HG03045 (cell line): ENCODE results near the gene CPXM1.

Experiments used
- ATAC-seq: cut with Tn5 transposase; IDR thresholded peaks from one replicate; pipeline ENCODE4 v1.9.1; 2021; ENCODE audit warnings: mild to moderate bottlenecking, moderate library complexity; ENCODE audit not compliant: unreplicated experiment

The CPXM1 gene

DNA sequence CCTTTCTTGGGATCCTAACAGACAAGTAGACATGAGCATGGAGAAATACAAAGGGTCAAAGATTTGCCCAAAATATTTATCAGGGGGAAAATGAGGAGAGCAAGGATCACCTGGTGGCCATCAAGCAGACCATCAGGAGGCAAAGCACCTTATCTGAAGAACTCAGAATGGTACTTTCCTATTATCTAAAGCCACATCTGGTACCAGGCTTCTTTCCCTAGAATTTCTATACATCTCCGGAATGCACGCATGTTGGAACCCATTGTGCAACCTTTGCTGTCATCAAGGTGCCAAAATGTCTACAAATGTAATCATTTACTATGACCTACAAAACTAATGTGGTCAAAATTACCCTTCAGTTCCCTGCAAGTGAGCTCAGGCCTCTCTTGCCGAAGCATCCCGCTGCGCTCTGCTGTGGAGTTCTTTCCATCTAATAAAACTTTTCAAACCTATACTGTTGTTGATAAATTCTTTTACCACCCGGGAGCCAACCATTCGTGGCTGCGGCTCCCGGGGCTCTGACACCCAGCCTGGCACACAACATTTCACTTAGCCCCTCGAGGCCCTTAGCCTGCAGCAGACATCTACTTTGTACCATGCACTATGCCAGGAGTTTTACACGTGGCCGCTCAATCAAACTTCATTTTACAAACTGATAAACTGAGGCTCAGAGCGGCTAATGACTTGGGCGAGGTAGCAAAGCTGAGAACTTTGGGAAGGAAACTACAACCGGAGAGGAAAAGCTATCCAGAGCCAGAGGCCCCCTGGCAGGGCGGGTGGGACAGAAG, 3.8 kb upstream of the CPXM1 start:
- no peak for ATAC-seq

DNA sequence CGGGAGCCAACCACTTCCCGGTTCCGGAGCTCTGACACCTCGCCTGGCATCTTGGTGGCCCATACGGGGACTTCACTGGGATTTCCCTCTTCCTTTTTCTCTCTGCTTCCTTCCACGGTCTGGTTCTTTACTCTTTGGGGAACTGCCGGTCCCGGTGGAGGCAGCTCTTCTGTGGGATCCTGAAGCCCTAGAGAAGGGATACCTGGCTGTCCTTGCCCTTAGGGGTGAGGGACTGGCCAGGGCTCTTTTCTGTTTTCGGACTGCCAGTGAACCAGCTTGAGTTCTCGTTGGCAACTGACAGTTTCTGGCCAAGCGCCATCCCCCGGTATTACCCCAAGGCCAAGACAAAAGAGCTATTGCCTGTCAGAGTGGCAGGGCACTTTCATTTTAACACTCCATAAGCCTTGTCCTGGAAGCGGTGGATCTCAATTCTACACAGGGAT, 880 bp upstream of the CPXM1 start:
- no peak for ATAC-seq

DNA sequence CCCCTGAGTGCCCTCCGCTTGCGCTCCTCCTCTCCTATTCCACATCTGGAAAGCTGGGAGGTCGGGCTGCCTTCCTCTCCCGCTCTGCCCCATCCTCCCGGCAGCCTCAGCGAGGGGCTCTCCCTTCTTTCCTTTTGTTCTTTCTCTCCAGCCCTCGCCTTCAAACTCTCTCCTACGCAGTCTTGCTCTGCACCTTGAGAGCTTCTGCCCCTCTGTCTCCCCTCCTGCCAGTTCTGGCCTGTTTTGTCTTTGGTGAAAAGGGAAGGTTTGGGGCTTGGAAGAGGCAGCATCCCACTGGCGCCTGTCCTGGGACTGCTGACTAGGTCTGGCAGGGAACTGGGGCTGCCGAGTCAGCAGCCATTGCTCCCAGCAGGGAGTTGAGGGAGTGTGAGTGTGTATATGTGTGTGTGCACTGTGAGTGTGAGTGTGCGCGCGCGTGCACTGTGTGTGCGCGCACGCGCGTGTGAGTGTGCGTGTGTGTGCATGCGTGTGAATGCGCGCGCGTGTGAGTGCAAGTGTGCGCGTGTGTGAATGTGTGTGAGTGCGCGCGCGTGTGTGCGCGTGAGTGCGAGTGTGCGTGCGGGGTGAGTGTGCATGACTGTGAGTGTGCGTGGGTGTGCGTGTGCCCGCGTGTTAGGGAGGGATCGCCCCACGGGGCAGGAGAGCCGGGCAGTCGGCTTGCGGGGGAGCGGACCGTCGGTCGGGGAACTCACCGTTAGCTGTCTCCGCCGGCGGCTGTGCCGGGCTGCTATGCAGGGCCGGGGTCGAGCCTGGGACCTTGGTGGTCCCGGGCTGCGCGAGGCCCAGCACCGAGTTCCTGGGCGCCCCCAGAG, 523 bp downstream of the CPXM1 start:
- no peak for ATAC-seq

DNA sequence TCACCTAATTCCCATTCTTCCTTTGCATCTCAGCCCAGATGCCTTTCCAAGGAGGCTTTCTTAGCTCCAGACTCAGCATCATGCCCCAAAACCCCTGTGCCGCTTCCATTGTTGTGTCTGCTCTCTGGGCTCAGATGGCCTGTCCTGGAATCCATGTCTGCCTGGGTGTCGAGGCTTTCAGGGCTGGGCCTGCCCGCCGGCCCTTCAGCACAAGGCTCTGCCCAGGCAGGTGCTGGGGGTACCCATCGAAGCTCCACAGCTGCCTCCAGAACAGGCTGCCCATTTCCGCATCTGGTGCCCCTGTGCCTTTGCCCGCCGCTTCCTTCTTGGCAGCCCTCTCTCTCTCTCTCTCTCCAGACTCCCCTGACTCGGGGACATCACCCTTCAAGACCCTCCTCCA, 1.2 kb downstream of the CPXM1 start:
- ATAC-seq = no peak

DNA sequence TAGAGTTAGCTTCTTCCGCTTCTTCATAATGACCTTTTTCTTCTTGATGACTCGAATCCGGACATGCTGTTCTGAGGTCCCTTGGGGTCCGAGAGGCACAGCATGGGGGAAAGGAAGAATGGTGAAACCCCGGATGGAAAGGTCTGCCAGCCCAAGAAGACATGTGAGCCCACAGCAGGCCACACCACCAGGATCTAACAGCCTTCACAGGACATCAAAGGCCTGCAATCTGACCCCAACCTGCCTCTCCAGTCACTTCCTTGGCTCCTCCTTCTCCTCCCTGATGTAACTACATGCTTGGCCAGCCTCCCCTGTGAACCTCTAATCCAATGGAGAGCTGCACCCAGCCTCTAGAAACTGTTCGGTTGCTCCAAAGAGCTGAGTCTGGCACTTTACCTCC, 1.6 kb downstream of the CPXM1 start:
- ATAC-seq = no peak

DNA sequence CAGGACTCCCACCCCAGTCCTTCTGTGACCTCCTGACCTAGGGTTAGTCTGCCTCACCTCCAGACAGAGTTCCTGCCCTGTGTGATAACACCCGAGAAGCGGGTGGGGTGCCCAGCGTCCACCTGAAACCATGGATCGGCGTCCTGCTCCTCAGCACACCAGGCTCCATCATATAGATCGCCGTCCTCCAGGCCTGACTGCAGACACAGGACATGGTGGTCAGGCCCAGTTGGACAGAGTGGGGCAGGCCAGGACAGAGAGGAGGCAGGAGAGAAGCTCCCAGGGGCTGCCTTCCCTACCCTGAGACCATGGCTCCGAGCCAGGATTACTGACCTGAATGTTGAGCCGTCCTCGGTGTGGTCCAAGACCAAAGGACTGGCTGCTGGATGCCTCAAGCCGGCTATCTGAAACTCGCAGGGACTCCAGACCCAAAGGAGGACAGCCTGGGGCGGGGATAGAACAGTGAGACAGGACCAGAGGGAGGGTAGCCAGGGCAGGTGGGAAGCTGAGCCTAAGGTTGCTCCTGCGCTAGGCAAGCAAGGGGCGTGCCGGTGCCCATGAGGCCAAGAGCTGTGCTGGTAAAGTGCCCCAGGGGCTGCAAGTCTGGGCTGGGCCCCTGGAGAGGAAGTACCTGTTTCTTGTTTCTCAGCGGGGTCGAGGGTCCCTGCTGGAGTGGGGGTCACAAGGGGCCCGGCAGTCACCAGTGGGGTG, 2.2 kb downstream of the CPXM1 start:
- no peak for ATAC-seq

DNA sequence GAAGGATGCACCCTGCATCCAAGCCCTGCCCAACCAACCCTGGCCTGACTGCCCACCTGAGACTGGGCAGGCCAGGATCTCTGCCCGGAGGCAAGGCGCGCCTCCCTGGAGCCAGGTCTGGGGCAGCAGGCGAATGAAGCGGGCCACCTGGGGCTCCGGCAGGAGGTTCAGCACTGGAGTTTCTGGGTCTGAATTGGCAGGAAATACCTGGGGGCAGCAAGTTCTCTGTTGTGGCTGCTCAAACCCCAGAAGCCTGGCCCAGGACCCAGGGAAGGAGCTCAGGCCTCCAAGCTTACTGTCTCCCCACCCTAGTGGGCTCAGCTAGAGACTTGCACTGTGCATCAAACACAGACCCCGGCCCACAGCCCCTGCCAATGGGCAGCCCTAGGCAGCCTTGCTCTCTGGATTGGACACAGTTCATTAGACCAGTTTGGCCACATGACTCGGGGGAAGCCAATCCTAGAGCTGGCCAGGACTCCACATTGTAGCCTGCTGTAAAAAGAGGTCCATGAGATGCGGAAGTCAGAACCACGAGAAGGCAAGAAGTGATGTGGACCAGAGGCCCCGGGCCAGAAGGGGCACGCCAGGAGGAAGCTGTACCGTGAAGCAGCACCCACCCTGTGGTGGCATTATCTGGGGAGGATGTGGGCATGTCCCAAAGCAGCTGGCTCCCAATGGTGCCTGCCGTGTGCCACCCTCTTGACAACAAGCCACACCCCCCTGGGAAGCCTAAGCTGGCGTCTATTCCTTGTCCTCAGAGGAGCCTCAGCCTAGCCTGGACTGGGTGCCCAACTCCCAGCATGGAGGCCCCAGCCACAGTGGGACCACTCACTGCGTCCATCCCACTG, 3.1 kb downstream of the CPXM1 start:
- ATAC-seq = no peak

DNA sequence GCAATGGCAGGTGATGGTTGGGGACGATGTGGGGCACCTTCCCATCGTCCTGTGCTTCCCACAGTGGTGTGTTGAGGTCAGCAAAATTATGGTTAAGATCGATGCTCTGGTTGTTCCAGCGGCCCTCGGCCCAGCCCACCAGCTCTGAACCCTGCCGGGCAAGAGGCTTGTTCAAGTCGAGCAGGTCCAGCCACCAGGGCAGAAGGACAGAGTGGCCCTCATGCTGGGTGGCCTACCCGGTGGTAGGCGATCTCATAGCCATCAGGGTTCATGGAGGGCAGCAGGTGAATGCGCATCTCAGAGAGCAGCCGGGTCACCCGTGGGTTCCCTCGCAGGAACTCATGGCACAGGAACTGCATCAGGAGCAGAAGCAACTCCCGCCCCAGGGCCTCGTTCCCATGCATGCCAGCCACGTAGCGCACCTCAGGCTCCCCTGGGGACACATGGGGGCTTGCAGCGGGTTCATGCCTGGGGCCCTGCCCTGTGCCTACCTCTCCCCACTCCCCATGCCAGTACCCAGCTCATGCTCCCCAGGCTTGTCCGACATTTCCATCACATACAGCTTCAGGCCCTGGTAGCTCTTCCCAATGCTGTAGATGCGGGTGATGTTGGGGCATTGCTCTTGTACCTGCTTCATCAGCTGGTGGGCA, 4.3 kb downstream of the CPXM1 start:
- no peak for ATAC-seq

DNA sequence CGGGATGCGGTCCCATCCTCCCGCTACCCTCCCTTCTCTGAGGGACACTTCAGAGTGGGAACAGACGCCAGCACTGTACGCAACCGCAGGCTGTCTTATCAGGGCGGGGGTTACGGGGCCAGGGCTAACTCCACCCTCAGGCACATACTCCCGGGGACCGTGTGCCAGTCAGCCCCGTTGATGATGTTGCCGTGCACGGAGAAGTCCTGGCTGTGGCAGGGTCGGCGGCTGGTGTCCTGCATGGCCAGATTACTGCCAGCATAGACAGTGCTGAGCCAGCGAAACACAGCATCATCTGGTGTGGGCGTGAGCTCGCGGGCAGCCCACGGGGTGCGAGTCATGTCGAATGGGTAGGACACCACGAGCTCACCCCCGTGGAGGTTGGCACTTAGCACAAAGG, 5.0 kb downstream of the CPXM1 start:
- ATAC-seq = no peak

DNA sequence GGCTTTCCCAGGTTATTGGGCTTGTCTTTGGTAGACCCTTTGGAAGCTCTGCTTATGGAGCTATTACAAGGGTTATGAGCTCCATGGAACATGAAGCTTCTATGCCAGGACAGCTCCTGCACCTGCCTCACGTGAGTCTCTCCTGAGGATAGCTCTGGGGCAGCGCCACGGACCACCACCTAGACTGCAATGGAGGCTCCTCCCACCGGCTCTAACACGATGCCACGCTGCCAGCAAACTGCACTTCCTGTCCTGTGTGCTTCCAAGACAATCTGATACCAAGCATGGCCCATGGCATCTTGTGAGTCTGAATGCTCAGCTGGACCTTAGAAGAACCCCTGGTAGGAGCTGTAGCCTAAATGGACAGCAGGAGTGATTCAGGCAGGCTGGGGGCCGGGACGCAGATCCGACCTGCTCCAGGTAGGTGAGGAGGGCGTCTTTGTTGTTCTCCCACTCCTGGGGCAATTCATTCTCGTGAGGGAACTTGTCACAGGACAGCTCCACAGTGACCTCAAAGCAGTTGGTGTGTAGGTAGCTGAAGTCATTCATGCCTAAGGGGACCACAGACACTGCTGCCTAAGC, 5.5 kb downstream of the CPXM1 start:
- no peak for ATAC-seq

DNA sequence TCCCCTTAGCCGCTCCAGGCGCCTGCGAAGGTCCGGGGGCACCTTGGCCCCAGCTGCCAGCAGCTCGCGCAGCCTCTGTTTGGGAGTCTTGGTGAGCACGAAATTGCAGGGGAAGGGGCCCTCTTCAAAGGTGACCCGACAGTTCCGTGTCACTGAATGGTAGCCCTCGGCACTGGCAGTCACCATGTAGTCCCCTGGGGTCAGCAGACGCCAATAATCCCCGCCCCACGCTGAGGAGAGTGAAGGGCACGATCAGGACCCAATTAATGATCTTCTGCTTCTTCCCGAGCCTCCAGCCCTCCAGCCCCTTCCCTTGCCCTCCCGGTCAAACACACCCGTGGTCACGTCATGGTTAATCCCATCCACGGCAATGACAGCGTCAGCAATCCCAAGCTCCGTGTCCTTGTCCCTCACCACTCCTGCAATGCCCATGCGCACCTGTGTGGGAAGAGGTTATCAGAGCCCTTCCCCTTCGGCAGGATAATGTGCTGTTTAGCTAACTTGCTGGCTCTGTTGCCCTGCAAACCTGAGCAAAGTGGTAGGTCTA, 6.2 kb downstream of the CPXM1 start:
- no peak for ATAC-seq

DNA sequence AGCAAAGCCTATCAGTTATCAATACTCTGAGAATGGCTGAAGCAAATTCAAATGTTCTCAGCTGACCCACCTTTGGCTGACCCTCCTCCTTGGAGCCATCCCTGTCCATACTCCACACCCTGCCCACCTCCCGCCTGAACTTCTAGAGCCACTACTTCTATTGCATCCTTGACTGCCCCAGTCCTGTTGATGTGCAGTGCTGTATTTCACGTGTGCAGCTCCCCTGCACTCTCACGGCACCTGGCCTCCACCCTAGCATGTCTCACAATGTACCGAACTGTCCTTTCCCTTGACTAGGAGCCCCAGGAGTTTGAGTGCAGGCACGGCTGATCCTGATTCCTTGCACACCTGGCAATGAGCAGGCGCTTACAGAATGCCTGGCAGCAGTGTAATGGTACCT, 7.0 kb downstream of the CPXM1 start:
- ATAC-seq = no peak

DNA sequence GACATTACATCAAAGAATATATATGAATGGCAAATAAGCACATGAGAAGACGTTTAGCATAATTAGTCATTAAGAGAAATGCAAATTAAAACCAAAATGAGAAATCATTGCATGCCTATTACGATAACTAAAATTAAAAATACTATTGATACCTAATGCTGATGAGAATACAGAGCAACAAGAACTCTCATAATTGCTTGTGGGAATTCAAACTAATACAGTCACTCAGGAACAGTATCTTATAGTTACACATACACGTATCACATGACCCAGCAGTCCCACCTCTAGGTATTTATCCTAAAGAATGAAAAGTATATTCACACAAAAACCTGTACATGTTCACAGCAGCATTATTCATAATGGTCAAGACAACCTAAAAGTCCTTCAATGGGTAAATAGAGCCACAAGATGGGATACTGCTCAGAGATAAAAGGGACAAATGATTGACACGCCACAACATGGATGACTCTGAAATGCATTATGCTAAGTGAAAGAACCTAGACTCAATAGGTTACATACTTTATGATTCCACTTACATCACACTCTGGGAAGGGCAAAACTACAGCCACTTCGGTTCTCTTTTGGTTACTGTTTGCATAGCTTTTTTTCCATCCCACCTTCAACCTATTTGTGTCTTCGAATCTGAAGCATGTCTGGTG, 16.4 kb downstream of the CPXM1 start:
- no peak for ATAC-seq

DNA sequence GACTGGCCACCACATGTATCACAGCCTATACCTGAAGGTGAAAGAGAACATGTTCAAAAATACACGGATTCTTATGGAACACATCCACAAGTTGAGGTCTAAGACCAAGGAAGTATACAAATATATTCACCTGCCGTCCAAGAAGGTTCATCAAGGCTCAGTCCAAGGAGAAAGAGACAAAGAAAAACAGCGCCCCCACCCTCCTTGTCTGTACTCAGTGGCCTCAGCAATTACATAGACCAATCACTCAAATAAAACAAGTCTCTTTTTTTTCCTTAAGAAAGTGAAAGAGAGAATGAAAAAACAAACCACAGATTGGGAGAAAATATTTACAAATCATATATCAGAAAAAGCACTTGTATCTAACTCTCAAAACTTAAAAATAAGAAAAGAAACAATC, 19.5 kb downstream of the CPXM1 start:
- ATAC-seq = no peak

DNA sequence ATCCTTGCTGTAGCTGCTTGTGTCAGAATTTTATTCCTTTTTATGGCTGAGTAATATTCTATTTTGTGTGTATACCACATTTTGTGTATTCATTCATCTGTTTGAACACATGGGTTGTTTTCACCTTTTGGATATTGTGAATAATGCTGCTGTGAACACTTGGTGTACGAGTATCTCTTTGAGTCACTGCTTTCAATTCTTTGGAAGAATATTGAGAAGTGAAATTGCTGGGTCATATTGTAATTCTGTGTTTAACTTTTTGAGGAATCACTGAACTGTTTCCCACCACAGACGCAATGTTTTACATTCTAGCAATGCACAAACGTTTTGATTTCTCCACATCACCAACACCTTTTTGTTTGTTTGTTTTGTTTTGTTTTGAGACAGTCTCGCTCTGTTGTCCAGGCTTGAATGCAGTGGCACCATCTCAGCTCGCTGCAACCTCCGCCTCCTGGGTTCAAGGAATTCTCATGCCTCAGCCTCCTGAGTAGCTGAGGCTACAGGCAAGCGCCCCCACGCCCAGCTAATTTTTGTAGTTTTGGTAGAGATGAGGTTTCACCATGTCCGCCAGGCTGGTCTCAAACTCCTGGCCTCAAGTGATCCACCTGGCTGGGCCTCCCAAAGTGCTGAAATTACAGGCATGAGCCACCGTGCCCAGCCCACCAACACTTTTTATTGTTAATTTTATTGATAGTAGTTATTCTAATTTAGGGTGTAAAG, 21.7 kb downstream of the CPXM1 start:
- ATAC-seq = no peak

DNA sequence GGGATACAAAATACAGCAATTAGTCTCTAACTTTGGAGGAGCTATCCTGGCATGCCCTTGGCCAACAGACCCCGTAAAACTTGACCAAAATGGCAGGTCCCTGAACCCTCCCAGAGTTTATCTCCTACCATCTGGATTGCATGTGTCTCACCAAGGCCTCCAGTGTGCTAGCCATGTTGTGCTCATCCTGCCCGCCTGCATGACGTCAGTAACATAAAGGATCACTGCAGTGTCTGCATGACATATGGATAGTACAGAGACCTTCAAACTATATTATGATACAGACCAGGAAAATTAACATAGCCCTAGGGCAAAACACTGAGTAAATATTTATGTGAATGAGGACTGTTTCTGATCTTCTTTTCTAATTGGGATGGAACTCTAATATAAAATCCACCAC, 25.3 kb downstream of the CPXM1 start:
- ATAC-seq = no peak

DNA sequence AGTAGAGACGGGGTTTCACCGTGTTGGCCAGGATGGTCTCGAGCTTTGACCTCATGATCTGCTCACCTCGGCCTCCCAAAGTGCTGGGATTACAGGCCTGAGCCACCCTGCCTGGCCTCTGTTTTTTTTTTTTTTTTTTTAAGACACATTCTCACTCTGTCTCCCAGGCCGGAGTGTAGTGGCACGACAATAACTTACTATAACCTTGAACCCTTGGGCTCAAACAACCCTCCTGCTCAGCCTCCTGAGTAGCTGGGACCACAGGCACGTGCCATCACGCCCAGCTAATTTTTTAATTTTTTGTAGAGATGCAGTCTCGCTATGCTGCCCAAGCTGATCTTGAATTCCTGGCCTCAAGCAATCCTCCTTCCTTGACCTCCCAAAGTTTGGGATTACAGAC, 26.6 kb downstream of the CPXM1 start:
- ATAC-seq = no peak

DNA sequence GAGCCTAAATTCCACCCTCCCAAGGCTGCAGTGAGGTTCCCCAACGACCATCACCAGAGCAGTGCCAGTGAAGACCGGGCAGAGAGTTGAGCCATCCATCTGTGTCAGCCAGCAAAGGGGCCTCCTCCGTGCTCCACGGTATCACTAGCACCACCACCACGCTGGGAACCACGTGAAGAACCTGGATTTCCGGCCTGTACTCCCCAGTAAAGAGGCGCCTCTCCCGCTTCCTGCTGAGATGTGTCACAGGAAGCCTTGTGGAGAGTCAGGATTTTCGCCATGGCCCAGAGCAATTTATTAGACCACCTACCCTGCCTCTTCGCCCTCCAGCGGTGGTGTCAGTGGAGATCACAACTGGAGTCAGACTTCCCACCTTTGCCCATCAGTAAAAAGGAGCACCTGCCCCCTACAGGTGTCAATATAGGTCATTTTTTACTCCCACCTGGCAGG, 28.8 kb downstream of the CPXM1 start:
- no peak for ATAC-seq
